8988T (cell line): ENCODE data around the gene DAP.

Experiments used
- DNase-seq: peaks from one replicate; pipeline ENCODE4 v3.0.0; 2011

Gene DAP

DNA sequence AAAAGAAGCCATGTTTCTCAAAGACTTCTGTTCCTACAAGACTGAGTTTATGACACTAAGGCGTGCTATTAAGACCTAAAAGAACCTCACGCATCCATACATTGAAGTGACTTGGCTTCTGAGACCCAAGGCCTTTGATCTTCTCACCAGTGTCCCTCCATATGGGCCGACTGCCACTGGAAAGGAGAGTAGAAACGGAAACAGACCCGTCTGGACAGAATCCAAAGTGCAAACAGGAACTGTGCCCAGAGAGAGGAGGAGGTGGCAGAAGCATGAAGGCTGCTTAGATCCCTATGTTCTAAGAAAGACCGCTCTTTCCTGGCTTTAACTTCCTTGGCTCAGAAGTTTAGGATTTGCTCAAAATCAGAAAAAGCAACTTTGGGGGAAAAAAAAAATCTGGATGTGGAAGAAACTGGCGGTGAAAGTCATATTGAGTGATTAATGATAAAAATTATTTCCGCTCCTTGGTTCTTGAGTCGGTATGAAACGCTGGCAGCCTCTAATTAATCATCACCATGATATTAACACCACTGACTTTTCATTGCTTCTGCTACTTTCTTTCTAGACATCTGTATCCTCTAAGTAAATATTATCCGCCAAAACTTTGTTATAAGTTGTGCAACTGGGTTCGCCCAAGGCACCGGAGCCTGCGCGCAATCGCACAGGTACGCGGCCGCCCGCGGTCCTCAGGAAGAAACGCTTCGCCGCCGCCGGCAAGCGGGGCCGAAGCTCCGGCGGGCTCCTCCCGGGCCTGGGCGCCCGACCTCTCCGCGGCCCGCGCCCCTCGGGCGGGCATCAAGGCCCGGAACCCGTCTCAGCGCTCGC lies 726 bp downstream of the DAP start:
- peak; percentile 52 for DNase-seq

DNA sequence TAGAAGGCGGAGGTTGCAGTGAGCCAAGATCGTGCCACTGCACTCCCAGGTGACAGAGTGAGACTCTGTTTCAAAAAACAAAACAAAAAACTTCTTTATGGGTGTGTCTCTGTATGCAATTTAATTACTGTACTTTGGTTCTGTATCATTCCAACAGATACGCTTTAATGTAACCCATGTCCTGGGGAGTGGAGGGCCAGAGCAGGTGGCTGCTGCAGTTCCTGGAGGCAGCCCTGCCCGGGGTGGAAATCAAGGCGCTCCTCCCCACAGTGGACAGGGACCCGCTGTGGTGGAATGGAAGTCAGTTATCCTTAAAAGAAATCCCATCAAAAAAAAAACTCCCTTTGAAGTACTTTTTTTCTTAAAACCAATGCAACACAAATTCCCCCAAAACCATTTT lies 1.9 kb downstream of the DAP start:
- DNase-seq, result no peak

DNA sequence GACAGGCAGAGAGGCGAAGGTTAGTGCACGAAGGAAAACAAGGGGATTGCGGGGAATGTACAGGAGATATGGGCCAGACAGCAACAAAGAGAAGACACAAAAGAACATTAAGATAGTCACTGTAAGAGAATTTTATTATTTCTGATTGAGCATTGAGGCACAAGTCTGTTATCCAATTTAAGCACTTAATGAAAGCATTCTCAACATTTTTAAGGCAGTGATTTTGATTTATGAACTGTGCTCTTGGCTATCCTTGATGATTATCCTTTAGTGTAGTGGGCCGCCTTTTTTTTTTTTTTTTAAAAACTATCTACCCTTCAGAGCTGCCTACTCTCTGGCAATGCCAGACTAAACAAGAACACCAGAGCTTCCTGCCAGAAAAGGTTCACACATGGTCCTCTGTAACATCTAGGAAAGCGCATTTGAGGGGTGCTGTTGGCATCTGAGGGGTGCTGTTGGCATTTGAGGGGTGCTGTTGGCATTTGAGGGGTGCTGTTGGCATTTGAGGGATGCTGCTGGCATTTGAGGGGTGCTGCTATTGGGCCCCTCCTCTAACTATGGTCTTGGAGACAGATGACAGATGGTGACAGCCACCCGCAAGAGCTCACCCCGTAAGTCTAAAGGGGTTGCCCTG lies 3.0 kb downstream of the DAP start:
- DNase-seq, result no peak

DNA sequence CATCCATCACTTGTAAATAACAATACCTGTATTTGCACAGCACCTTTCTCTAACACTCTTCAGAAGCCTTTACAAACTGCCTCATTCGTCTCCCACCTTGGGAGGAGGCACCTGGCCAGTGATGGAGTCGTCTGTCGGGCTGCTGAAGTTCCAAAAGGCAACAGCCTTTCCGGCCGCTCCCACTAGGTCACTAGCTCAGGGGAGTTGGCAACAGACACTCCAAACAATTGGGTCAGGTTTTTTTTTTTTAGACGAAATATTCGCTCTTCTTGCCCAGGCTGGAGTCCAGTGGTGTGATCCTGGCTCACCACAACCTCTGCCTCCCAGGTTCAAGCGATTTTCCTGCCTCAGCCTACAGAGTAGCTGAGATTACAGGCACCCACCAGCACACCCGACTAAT lies 4.0 kb downstream of the DAP start:
- DNase-seq, result no peak

DNA sequence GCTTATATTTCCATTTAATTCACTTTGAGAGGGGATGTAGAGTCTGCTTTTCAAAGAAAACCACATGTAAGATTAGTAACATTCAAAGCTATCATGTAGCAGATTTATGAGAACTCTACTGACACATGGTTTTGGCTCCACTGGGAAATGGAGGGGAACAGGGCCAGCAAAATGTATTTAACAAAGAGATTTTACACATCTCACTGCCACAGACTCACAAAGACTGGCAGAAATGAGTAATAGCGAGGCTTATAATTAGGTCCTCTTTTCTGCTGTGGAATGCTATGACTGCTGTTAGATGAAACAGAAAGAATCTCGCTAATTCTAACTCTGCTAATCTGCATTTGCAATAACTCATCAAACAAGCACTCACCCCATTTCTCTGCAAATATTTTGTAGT lies 4.5 kb downstream of the DAP start:
- DNase-seq, result no peak

DNA sequence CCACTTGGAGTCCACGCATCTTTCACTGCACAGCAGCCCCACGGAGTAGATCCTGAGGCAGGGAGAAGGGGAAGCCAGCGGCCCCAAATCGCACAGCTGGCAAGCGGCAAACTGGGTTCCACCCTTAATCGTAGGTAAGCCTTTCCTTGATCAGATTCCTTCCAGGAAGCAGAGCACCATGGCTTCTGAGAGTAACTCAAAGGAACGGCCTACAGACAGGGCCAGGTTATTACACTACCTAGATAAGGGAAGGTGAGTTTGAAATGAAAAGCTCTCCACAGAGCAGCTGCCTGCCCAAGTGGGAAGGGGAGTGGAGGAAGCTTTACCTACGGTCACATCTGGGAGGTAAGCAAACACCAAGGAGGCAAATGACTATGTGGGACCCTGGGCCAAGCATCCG lies 7.9 kb downstream of the DAP start:
- no peak for DNase-seq

DNA sequence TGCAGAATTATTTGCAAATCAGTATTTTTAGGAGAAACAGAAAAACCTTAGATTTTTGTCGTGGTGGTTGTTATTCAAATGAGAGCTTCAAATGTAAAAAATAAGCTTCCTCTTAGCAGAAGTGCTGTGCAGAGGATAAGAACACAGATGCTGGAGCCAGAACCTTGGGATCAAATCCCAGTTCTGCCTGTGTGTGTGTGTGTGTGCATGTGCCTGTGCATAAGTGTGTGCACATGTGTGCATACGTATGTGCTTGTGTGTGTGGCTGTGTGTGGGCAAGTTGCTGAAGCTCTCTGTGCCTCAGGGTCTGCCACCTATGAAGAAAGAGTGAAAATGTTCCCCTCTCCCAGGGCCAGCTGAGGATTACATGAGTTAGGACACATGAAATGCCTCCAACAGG lies 8.6 kb downstream of the DAP start:
- no peak for DNase-seq

DNA sequence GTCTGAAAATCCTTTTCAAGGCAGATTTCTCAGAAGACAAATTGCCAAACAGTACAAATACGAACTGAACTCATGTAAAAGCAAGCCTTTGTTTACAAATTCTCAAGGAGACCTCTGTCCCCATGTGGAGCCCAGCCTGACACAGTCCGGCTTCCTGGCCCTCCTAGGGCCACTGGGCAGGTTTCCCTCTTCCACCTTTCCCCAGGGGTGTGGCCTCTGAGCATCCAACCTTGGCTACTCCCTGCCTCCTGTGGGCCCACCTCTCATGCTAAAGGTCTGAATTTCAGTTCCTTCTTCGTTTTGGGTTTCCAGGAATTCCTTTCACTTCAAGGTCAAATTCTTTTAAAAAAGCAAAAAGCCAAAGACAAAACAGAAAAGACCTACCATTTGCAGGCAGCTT lies 10.1 kb downstream of the DAP start:
- no peak for DNase-seq

DNA sequence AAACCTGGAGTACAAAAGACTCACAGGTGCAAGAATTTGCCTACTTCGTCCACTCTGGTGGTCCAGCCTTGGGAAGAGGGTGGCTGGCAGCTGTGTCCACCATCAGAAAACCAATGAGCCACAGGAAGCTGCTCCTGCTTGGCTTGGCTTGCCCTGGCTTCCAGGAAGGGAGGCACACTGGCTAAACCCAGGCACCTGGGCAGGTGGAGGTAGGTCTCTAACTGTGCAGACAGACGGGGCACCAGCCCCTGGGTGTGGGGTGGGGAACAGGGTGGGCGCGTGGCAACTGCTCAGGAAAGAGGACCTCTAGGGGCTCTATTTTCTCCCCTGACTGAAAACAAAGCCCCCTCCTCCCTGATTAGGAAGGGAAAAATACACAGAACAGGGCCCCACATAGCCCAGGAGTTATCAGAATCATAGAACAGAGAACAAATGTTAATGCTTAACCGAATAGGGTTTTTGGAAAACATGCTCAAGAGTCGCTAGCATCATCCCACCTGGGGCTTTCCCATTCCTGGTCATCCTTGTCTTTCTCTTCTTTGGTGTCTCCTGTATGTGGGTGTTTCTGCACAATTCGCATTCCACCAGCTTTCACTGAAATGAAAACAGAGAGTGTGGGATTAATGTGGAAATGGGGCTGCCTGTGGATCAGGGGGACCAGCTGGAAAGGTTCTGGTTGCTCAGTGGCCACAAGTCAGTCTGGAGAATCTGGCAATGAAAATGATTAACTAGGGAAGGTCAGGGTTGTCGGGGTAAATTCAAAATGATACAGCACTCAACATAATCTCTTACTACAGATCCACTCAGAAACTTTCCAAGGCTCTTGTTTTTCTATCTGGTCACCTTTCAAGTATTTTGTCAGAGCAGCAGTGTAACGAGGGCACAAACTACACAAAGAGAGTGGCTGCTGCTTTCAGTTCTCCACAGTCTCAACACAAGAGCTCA lies 13.1 kb downstream of the DAP start:
- no peak for DNase-seq

DNA sequence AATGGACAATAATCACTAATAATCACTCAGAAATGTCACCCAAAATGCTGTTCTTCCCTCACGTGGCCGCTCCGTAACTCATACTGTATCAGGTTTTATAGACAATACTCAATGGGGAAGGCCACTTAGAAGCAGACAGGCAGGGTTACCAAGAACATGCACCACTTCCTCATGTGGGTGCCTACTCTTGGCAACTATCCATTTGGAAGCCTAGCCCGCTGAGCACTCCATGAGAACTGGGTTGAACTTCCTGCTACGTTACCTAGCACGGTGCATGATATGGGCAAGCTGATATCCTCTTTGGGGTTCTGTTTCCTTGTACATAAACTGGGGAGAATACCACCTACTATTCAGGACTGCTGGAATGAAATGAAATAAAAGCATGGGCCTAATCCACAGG lies 14.3 kb downstream of the DAP start:
- DNase-seq, result no peak

DNA sequence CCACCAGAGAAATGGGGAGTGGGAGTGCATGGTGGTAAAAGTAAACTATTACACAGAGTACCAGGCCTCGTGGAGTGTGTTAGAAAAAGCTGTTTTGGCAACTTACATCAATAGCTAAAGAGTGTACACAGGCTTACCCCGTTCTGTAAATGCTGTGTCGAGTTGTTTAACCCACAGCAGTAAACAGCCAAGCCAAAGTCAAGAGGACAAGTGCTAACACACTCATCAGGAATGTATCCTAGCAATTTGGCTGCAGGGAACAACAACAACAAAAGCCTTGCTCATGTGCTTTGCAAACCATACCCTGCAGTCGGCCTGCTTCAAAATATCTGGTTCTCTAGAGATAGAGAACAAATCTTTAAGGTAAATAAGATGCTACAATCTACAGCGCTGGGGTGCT lies 15.9 kb downstream of the DAP start:
- no peak for DNase-seq

DNA sequence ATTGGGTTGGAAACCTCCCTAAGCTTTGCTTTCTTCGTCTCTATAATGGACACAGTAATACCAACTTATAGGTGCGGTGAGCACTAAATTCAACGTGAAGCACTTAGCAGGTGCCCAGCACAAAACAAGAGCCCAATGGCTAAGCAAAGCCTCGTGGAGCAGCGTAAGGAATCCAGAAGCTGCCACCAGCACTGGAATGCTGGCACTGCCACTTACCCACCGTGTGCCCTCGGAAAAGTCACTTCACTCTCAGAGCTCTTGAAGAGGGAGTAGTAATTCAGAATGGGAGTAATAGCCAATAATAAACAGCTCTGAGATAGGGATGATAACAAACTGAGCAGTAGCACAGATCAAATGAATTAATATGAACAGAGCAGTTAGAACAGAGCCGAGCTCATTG lies 16.4 kb downstream of the DAP start:
- DNase-seq, result no peak

DNA sequence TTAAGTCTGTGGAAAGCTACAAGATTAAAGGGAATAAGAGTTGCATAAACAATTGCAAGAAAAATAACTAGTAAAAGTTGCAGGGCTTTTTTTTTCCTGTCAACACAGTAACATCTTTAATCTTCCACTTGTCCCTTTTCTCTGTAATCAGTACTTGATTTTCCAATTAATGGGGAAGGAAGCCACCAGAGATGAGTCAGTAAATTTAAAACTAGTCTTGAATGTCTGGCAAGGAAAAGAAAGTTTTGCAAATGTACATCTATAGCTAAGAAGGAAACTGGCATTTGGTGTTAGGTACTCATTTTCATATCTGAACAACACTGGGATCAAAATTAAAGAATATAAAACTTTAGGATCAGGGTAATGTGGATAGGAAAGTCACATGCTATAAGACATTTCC lies 17.1 kb downstream of the DAP start:
- no peak for DNase-seq

DNA sequence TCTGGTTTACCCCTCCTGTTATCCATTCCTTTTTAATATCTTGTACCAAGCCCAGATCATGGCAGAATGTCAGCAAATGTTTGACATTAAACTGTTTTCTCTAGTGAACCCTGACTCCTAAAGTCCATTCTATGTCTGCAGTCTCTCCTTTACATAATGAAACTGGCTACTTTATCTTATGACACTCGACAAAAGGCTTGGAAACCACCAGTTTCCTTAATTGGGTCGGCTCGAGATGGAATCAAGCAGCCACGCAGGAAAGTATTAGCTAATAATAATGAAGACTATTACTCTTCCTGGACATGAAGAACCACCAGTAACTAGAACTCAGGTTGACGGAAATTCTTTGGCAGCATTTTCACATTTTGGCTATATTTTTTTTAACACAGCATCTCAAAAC lies 17.5 kb downstream of the DAP start:
- no peak for DNase-seq

DNA sequence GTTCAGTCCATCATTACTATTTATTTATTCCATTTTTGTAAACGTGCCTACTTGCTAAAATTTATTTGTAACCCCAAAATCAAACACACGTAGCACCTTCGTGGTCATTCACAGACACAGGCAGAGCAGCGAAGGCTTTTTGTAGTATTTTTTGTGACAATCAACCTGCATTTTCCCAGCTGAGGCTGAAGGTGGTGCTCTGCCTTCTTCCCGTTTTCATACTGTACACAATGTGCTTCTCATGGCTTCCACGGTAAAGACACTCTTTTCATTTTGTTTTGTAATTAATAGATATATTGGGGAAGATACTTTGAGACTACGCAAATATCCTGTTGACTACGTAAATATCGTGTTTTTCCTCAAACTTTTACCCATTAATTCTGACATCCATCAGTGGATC lies 19.4 kb downstream of the DAP start:
- no peak for DNase-seq

DNA sequence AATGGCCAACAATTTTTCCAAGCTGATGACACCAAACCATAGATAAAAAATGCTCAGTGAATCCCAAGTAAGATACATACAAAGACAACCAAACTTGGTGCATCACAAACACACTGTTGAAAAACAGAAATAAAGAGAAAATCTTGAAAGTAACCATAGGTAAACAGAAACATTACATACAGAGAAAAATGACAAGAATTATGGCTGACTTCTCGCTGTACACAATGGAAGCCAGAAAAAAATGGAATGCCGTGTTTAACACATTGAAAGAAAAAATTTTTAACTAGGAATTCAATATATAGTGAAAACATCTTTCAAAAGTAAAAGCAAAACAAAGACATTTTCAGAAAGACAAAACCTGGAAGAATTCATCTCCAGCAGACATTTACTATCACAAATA lies 20.6 kb downstream of the DAP start:
- DNase-seq, result no peak

DNA sequence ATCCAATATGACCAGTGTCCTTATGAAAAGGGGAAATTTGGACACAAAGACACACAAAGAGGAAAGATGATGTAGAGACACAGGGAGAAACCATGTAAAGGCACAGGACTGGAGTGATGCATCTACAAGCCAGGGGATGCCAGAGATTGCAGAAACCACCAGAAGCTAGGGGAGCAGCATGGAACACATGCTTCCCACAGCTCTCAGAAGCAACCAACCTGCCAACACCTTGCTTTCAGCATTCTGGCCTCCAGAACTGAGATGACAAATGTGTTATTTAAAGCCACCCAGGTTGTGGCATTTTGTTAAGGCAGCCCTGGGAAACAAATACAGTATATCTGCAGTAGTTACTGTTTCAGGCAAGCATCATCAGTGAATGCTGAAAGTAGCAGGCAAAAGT lies 23.2 kb downstream of the DAP start:
- DNase-seq, result no peak

DNA sequence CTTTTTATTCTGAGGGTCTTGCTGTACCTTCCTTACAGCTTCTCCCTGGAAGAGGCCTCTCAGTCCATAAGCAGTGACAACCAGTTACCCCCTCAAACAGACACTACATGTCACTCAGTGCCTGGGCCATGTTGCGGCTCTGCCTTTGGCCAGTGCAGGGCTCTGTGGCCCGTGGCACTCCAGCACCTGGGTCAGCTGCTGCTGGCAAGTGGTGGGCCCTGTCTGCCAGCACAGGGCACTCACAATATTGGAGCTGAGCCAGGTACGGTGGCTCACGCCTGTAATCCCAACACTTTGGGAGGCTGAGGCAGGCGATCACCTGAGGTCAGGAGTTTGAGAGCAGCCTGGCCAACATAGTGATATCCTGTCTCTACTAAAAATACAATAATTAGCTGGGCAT lies 24.2 kb downstream of the DAP start:
- DNase-seq, result no peak

DNA sequence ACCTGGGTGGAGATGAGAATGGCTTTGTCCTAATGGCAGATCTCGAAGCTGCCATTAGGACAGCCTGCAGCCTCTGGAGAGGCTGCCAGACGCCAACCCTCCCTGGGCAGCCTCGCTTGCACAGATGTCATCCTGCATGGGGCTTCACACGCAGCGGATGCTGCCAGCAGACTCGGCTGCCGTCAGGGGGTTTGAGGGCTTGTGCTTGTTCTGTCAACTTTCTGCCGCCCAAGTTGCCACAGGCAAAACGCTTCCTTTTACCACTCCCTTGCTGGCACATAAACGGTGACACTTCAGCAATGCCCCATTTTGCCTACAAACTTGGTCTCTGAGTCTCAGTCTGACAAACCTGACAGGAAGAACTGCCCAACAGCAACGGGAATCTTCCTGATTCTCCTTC lies 24.7 kb downstream of the DAP start:
- DNase-seq, result no peak

DNA sequence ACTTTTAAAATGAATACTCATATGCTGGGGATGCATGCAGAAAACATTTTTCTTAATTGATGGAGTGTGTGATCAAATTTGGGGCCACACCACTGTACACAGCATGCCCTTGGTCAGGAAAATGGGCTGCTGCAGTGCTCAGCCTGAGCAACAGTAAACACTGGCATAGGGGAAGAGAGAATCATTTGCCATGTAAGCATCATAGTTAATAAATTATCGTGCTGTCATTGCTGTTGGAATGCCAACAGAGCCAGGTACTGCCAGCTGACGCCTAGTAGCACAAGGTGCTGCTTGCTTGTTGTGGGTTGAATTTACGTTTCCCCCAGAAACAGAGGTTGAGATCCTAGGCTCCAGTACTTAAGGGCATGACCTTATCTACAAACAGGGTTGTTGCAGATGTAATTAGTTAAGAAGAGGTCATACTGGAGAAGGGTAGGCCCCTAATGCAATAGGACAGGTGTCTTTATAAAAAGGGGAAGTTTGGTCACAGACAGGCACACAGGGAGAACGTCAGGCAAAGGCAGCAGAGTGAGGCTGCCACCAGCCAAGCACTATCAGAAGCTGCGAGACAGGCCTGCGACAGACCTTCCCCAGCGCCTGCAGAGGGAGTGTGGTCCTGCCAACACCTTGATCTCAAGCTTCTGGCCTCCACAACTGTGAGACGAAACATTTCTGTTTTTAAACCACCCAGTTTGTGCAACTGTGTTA lies 25.3 kb downstream of the DAP start:
- no peak for DNase-seq

DNA sequence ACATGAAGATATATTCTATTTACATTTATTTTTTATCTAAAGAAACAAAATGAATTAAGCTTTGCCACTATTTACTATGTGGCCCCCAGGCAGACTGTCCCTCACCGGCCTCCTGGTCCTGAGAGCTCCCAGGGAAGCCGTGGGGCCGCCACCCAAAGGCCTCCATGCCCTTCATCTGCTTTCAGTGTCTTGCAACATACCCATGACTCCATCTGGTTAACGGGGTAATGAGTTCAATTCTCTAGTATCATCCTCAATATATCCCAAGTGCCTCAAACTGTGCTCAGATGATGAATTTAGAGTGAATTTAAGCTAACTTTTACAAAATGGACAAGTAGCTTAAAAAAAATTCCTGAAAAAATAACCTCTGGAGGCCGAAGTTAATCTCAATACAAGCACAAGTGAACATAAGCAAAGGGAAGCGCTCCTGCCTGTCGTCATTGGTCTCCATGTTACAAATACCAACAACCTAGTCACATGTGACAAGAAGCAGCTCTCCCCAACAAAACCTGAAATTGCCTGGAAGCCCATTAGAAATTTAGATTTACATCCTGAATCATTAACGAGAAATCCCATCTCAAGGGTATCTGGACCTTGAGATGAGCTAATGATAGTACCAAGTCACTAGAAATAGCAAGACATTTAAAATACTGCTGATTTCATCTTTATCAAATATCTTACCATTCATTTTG lies 26.1 kb downstream of the DAP start:
- no peak for DNase-seq

DNA sequence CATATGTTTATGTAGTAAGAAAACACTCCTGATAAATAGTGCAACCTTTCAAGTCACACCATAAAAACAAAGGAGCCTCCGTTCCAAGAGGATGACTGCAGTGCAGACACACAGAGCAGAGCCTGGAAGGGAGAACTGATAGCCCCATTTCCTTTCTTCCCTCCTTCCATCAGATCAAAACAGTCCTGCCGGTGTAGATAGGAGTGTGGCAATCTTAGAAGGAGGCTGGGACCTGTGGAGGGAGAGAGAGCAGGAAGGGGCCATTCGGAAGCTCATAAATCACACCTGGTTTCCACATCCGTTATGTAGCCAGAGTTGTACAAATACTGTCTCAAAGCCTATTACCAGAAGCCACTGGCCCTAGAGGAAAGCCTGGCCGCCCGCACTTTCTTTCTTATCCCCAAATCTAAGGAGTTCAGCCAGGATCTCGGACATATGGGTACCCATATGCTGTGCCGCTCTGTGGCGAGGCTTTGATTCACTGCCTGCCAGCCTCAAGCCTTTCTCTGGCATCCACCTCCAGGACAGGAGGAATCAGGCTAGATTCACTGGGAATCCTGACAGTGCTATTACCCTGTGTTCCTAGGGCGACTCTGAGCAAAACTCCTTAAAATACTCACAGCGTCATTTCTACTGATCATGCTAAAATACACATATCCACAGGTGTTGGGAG lies 26.9 kb downstream of the DAP start:
- DNase-seq, result no peak
